Osteocyte (in vitro differentiated cells): ENCODE results near the gene TMEM164. TPM values are rescaled to one million over a fixed set of nuclear protein-coding genes. Genes with fewer than 3 reads are reported as not detected.

Experiments
- DNase-seq: peaks from one replicate; pipeline ENCODE4 v3.0.0; 2021; ENCODE audit warnings: mixed read lengths; ENCODE audit not compliant: unreplicated experiment; ENCODE audit errors: extremely low spot score
- H3K27ac Mint-ChIP-seq: one replicate; pipeline ENCODE4 v1.8.0; 2021; ENCODE audit warnings: mild to moderate bottlenecking, mixed read lengths; ENCODE audit not compliant: unreplicated experiment
- H3K27me3 Mint-ChIP-seq: one replicate; pipeline ENCODE4 v1.8.0; 2021; ENCODE audit warnings: mixed read lengths; ENCODE audit not compliant: unreplicated experiment
- H3K36me3 Mint-ChIP-seq: one replicate; pipeline ENCODE4 v1.8.0; 2021; ENCODE audit warnings: mixed read lengths; ENCODE audit not compliant: unreplicated experiment
- H3K4me1 Mint-ChIP-seq: one replicate; pipeline ENCODE4 v1.8.0; 2021; ENCODE audit warnings: mixed read lengths; ENCODE audit not compliant: unreplicated experiment
- H3K4me3 Mint-ChIP-seq: one replicate; pipeline ENCODE4 v1.8.0; 2021; ENCODE audit warnings: mild to moderate bottlenecking, moderate library complexity, mixed read lengths; ENCODE audit not compliant: unreplicated experiment
- H3K9me3 Mint-ChIP-seq: one replicate; pipeline ENCODE4 v1.8.0; 2021; ENCODE audit warnings: mixed read lengths; ENCODE audit not compliant: unreplicated experiment
- total RNA-seq: library from RNA; stranded (reverse); gene quantifications from 2 replicates; pipeline ENCODE4 v1.2.1, GENCODE V29; 2021
- TF ChIP-seq, protein P1 (sequence below): fragments of 200-600 bp; sonication (generic); IDR thresholded peaks from 2 replicates; pipeline ENCODE4 v1.5.0; 2021; ENCODE audit warnings: antibody characterized with exemption, mild to moderate bottlenecking, moderate library complexity

Gene TMEM164
- total RNA-seq, 1 donor from 2014 or later, result 12.9 TPM

DNA sequence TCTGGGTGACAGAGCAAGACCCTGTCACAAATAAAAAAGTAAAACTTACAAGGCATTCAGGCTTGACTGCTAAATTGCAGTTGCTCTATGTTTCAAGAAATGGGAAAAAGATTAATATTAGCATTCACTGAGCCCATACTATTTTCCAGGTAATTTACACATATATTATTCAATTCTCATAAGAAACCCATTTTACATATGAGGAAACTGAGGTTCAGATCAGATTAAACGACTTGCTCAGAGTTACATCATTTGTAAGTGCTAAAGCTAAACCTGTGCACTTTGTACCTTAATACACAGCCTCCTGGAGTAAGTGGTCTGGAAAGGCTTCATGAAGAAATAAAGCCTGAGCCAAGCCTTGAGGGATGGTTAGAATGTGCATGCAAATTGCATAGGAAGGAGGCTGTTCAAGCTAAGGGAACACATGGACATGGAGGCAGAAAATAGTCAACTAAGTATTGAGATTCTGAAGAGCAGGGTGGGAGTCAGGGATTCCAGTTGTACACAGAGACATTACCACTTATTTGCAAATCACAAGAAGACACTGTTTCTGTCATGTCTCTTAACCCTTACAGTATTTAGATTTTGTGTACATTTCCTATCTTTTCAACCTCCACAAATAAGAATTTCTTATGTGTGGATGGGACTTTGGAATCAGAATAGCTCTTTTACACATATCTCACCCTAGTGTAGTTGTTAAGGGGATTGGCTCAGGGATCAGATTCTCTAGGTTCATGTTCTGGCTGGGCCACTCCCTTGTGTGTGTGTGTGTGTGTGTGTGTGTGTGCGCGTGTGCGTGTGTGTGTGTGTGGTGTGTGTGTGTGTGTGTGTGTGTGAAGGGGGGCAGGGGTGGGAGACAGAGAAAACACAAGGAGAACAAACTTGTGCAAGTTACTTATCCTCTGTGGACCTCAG, 113.4 kb downstream of the TMEM164 start:
- no peaks in the 10 kb centered on the region for H3K27me3 Mint-ChIP-seq
- TF ChIP-seq, protein P1, sequence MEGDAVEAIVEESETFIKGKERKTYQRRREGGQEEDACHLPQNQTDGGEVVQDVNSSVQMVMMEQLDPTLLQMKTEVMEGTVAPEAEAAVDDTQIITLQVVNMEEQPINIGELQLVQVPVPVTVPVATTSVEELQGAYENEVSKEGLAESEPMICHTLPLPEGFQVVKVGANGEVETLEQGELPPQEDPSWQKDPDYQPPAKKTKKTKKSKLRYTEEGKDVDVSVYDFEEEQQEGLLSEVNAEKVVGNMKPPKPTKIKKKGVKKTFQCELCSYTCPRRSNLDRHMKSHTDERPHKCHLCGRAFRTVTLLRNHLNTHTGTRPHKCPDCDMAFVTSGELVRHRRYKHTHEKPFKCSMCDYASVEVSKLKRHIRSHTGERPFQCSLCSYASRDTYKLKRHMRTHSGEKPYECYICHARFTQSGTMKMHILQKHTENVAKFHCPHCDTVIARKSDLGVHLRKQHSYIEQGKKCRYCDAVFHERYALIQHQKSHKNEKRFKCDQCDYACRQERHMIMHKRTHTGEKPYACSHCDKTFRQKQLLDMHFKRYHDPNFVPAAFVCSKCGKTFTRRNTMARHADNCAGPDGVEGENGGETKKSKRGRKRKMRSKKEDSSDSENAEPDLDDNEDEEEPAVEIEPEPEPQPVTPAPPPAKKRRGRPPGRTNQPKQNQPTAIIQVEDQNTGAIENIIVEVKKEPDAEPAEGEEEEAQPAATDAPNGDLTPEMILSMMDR, result no peak
- H3K4me1 Mint-ChIP-seq, result no peaks in the 10 kb centered on the region
- no peaks in the 10 kb centered on the region for H3K9me3 Mint-ChIP-seq
- H3K36me3 Mint-ChIP-seq, result no peaks in the 10 kb centered on the region
- no peak overlapping the region for H3K27ac Mint-ChIP-seq
- DNase-seq, result no peak
- H3K4me3 Mint-ChIP-seq, result no peak overlapping the region

DNA sequence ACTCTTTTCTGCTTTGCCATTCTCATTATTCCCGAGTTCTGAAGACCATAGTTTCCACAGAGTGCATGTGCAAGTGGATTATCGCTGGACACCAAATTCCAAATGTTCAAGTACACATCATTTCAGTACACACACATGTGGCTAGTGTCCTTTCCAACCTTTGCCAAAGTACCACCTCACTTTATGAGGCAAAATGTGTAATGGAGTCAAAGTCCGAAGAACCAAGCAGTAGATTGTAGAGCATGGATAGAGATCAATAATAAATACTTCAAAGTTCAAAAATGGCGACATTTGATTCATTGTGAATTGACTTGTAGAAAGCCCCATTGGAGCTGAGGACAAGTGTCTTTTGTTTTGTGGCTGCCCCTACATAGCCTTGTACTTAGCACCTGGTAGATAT, 115.6 kb downstream of the TMEM164 start:
- Mint-ChIP-seq H3K9me3 (no peaks in the 10 kb centered on the region), H3K4me3 (no peak overlapping the region), H3K27me3 (no peaks in the 10 kb centered on the region), H3K4me1 (no peaks in the 10 kb centered on the region), H3K36me3 (no peaks in the 10 kb centered on the region), H3K27ac (no peak overlapping the region)
- TF ChIP-seq, protein P1, result no peak
- no peak for DNase-seq

DNA sequence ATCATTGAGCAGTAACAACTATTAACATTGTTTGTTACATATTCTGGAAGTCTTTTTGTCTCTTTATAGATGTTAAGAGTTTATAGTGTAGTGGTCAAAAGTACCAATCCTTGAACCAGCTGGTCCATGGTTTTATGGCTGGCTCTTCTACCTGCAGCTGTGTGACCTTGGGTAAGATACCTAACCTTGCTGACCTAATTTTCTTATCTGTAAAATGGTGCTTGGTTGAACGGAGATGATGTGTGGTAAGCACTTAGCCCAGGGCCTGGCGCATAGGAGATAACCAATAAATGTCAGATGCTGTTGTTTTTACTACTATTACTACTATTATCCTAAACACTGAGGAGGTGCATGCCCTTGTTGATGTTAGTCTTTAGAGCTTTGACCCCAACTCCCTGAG, 116.6 kb downstream of the TMEM164 start:
- Mint-ChIP-seq H3K27me3 (no peaks in the 10 kb centered on the region), H3K4me3 (no peak overlapping the region), H3K9me3 (no peaks in the 10 kb centered on the region), H3K27ac (no peak overlapping the region), H3K4me1 (no peaks in the 10 kb centered on the region), H3K36me3 (no peaks in the 10 kb centered on the region)
- TF ChIP-seq, protein P1, result no peak
- no peak for DNase-seq

DNA sequence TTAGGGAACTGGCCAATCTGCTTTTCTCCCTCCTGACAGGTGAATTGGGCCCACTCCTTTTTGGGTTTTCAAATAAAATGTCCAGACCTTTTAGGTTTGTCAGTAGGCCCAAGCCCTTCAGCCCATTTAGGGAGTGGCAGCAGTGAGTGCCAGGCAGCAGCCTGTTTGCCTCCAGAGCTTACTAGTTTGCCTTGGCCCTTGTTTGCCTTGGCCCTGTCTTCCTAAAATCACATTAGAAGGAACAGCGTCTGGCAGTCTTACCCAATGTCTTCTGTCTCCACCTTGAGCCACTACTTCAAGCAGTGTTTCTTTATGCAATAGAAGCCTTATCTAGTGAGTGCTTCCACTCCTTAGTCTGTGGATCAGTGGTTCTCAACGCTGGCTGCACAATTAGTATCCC, 117.1 kb downstream of the TMEM164 start:
- no peaks in the 10 kb centered on the region for H3K4me1 Mint-ChIP-seq
- no peak overlapping the region for H3K27ac Mint-ChIP-seq
- H3K36me3 Mint-ChIP-seq, result no peaks in the 10 kb centered on the region
- TF ChIP-seq, protein P1, result no peak
- no peak overlapping the region for H3K4me3 Mint-ChIP-seq
- H3K27me3 Mint-ChIP-seq, result no peaks in the 10 kb centered on the region
- H3K9me3 Mint-ChIP-seq, result no peaks in the 10 kb centered on the region
- no peak for DNase-seq

DNA sequence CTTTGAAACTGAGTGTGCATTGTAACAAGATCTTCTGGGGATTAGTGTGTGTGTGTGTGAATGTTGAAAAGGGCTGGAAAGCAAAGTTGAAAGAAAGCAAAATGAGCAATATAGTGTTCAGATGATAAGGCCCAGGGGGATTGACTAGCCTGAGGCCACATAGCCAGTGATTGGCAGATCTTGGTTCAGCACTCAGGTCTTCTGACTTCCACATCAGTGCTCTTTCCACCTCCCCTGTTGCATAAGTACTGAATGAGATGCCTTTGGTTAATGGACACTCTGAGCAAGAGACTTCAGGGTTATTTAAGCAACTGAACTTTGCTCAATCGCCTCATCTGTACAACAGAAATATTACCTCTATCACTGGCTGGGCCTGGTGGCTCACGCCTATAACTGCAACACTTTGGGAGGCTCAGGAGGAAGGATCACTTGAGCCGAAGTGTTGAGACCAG, 120.4 kb downstream of the TMEM164 start:
- no peak overlapping the region for H3K4me3 Mint-ChIP-seq
- H3K4me1 Mint-ChIP-seq, result no peaks in the 10 kb centered on the region
- TF ChIP-seq, protein P1, result no peak
- H3K36me3 Mint-ChIP-seq, result no peaks in the 10 kb centered on the region
- H3K27ac Mint-ChIP-seq, result no peak overlapping the region
- H3K27me3 Mint-ChIP-seq, result no peaks in the 10 kb centered on the region
- H3K9me3 Mint-ChIP-seq, result no peaks in the 10 kb centered on the region
- no peak for DNase-seq
